Endothelial cell of umbilical vein (primary cell): ENCODE measurements around the gene CAMK2G.

Experiments
- CTCF ChIP-seq, 2 donors: IDR thresholded peaks; 1 replicate in 1 of 2; 2 replicates in 1 of 2; pipeline ENCODE4 v1.5.1; 2011; ENCODE audit warnings: low read length in 2 of 2, mild to moderate bottlenecking in 2 of 2, moderate library complexity in 2 of 2, control low read depth in 1 of 2, inconsistent platforms in 1 of 2, low read depth in 1 of 2; ENCODE audit not compliant: insufficient read depth in 1 of 2; ENCODE audit errors: extremely low read depth in 1 of 2
- FOS ChIP-seq: IDR thresholded peaks from 2 replicates; pipeline ENCODE4 v1.6.1; 2011; ENCODE audit warnings: mild to moderate bottlenecking, low read length, moderate library complexity, borderline replicate concordance; ENCODE audit not compliant: insufficient read depth
- GATA2 ChIP-seq: IDR thresholded peaks from 2 replicates; pipeline ENCODE4 v1.7.0; 2011; ENCODE audit warnings: low read depth, mild to moderate bottlenecking, moderate library complexity, mixed read lengths, low read length; ENCODE audit not compliant: insufficient read length, insufficient read depth
- JUN ChIP-seq: IDR thresholded peaks from 2 replicates; pipeline ENCODE4 v1.6.1; 2011; ENCODE audit warnings: borderline replicate concordance, low read depth; ENCODE audit not compliant: insufficient read length, insufficient read depth
- POLR2A ChIP-seq: IDR thresholded peaks from 2 replicates; pipeline ENCODE4 v1.6.1; 2012; ENCODE audit warnings: low read depth, mild to moderate bottlenecking, control low read depth, low read length
- POLR2AphosphoS5 ChIP-seq: IDR thresholded peaks from 2 replicates; pipeline ENCODE4 v1.6.1; 2012; ENCODE audit warnings: low read depth, mild to moderate bottlenecking, control low read depth, low read length, moderate library complexity; ENCODE audit not compliant: insufficient read depth

- TF ChIP-seq POLR2A (no peak), CTCF (IDR thresholded peaks at IDR 0.05; ENCODE audit: extremely low read depth in 1 of 2, insufficient read depth in 1 of 2, low read depth in 1 of 2, low read length in 2 of 2) (no peak), POLR2AphosphoS5 (no peak), GATA2 (no peak), JUN (no peak), FOS (no peak)
Observed at GRCh38 chr10:73853196-73853595, 21.2 kb downstream of the CAMK2G start.
